HepG2 (cell line): ENCODE data around the gene PLPPR3. TPM values are rescaled to one million over a fixed set of nuclear protein-coding genes. Genes with fewer than 3 reads are reported as not detected.

Experiments used
- HNRNPL ChIP-seq: fragments of 200-400 bp; formaldehyde crosslinking; IDR thresholded peaks from 2 replicates; pipeline ENCODE4 v1.6.1; 2017; ENCODE audit warnings: mild to moderate bottlenecking, low read depth, low read length
- RFXAP ChIP-seq: sonication (generic); formaldehyde crosslinking; IDR thresholded peaks from 2 replicates; pipeline ENCODE4 v1.4.0; 2020; ENCODE audit warnings: missing genetic modification reagents, borderline replicate concordance
- polyA plus RNA-seq, 8 experiments: library from polyadenylated mRNA; depleted of rRNA in 3 of 8; stranded (reverse) in 7 of 8; unstranded in 1 of 8; fragments of >200 nt; fragmentation: Illumina TruSeq in 4 of 8; extraction: Trizol in 4 of 8; gene quantifications; 2 replicates each; pipeline versions ENCODE4 v1.2.1 to v1.2.3, GENCODE V29; 2011 to 2016; ENCODE audit warnings: low read depth in 4 of 8, missing spikeins in 1 of 8, mixed read lengths in 1 of 8; ENCODE audit not compliant: insufficient read depth in 1 of 8
- total RNA-seq, 5 experiments: library from RNA; depleted of rRNA; stranded (reverse); fragments of >200 nt; fragmentation: Illumina TruSeq; extraction: Trizol; gene quantifications; 2 replicates each; pipeline ENCODE4 v1.2.3, GENCODE V29; 2016; ENCODE audit warnings: low read depth in 1 of 5
- TF ChIP-seq, protein P1 (sequence below): sonication (generic); formaldehyde crosslinking; IDR thresholded peaks from 2 replicates; pipeline ENCODE4 v1.4.0; 2020; ENCODE audit warnings: missing genetic modification reagents
- TF ChIP-seq, protein P2 (sequence below): sonication (generic); formaldehyde crosslinking; IDR thresholded peaks from 2 replicates; pipeline ENCODE4 v1.5.1; 2020; ENCODE audit warnings: mild to moderate bottlenecking, missing genetic modification reagents, moderate library complexity

The PLPPR3 gene
- total and polyA plus RNA-seq, 2 of the 13 experiments (the other 11 are each of a cell fraction or from before 2014, with no cell fraction given), result 0.07 to 0.16 TPM

DNA sequence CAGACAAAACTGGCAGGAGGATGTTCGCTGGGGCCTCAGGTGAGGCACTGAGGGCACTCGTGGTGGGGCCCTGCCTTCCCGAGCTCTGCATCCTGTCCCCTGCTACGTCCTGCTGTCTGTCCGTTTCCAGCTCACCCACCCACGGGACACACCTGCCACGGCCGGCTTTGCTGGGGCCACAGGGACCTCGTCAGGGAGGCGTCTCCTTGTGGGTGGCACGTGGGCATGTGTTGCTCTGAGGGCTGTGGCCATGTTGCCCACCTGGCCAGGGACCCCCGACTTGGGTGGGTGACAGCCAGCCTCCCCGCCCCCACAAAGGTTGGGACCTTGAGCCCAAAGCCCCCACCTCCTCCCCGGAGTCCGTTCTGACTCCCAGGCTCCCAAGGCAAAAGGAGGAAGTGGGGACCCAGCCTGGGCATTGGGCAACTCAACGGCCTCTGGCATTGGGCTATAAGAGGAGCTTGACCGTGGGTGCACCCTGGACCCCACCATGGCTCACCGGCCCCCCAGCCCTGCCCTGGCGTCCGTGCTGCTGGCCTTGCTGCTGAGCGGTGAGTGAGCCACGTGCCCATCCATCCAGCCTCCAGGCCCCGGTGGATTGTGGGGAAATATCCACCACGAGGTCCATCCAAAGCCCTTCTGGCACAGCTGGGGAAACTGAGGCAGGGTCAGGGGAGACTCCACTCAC, 18.9 kb upstream of the PLPPR3 start, which contains the start of gene PRTN3 (continued):
- TF ChIP-seq, protein P1, sequence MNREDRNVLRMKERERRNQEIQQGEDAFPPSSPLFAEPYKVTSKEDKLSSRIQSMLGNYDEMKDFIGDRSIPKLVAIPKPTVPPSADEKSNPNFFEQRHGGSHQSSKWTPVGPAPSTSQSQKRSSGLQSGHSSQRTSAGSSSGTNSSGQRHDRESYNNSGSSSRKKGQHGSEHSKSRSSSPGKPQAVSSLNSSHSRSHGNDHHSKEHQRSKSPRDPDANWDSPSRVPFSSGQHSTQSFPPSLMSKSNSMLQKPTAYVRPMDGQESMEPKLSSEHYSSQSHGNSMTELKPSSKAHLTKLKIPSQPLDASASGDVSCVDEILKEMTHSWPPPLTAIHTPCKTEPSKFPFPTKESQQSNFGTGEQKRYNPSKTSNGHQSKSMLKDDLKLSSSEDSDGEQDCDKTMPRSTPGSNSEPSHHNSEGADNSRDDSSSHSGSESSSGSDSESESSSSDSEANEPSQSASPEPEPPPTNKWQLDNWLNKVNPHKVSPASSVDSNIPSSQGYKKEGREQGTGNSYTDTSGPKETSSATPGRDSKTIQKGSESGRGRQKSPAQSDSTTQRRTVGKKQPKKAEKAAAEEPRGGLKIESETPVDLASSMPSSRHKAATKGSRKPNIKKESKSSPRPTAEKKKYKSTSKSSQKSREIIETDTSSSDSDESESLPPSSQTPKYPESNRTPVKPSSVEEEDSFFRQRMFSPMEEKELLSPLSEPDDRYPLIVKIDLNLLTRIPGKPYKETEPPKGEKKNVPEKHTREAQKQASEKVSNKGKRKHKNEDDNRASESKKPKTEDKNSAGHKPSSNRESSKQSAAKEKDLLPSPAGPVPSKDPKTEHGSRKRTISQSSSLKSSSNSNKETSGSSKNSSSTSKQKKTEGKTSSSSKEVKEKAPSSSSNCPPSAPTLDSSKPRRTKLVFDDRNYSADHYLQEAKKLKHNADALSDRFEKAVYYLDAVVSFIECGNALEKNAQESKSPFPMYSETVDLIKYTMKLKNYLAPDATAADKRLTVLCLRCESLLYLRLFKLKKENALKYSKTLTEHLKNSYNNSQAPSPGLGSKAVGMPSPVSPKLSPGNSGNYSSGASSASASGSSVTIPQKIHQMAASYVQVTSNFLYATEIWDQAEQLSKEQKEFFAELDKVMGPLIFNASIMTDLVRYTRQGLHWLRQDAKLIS (CRISPR knock-in tag), result no peak
- TF ChIP-seq HNRNPL (peak; percentile 75; the same call in 1 of the 2 replicates), RFXAP (CRISPR knock-in tag) (no peak)
- TF ChIP-seq, protein P2, sequence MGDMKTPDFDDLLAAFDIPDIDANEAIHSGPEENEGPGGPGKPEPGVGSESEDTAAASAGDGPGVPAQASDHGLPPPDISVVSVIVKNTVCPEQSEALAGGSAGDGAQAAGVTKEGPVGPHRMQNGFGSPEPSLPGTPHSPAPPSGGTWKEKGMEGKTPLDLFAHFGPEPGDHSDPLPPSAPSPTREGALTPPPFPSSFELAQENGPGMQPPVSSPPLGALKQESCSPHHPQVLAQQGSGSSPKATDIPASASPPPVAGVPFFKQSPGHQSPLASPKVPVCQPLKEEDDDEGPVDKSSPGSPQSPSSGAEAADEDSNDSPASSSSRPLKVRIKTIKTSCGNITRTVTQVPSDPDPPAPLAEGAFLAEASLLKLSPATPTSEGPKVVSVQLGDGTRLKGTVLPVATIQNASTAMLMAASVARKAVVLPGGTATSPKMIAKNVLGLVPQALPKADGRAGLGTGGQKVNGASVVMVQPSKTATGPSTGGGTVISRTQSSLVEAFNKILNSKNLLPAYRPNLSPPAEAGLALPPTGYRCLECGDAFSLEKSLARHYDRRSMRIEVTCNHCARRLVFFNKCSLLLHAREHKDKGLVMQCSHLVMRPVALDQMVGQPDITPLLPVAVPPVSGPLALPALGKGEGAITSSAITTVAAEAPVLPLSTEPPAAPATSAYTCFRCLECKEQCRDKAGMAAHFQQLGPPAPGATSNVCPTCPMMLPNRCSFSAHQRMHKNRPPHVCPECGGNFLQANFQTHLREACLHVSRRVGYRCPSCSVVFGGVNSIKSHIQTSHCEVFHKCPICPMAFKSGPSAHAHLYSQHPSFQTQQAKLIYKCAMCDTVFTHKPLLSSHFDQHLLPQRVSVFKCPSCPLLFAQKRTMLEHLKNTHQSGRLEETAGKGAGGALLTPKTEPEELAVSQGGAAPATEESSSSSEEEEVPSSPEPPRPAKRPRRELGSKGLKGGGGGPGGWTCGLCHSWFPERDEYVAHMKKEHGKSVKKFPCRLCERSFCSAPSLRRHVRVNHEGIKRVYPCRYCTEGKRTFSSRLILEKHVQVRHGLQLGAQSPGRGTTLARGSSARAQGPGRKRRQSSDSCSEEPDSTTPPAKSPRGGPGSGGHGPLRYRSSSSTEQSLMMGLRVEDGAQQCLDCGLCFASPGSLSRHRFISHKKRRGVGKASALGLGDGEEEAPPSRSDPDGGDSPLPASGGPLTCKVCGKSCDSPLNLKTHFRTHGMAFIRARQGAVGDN (CRISPR knock-in tag), result peak; percentile 44; the same call in 1 of the 2 replicates
